ENCODE measurements around the gene ACTG2. TPM values are rescaled to one million over a fixed set of nuclear protein-coding genes. Genes with fewer than 3 reads are reported as not detected.
"Not testable (repeated sequence)": the region's sequence is repeated elsewhere in the genome, so short reads cannot be mapped to it uniquely, and the experiment has no call there.

ACTG2 gene
- total RNA-seq, 6 experiments from 2014 or later, result 0.17 to 2.3 (median 2.1) TPM

GRCh38 chr2:73935641-73936040 is 42.8 kb downstream of the ACTG2 start:
- no peaks in the 10 kb centered on the region for H3K9me3 Mint-ChIP-seq
- H3K4me3 Mint-ChIP-seq, result no peak overlapping the region
- no peak for TF ChIP-seq CTCF (IDR thresholded peaks at IDR 0.05)
- no peak overlapping the region for H3K27ac Mint-ChIP-seq
- H3K27me3 Mint-ChIP-seq (ENCODE audit: insufficient read depth), result no peaks in the 10 kb centered on the region
- H3K4me1 Mint-ChIP-seq (ENCODE audit: low read depth), result peaks cover 84% of the 10 kb centered on the region
- H3K36me3 Mint-ChIP-seq (ENCODE audit: low read depth), result peaks cover 32% of the 10 kb centered on the region
- DNase-seq, result no peak

GRCh38 chr2:73937103-73937885 is 44.5 kb downstream of the ACTG2 start:
- no peak overlapping the region for H3K27ac Mint-ChIP-seq
- H3K4me3 Mint-ChIP-seq, result no peak overlapping the region
- peaks cover 37% of the 10 kb centered on the region for H3K36me3 Mint-ChIP-seq (ENCODE audit: low read depth)
- H3K27me3 Mint-ChIP-seq (ENCODE audit: insufficient read depth), result no peaks in the 10 kb centered on the region
- TF ChIP-seq CTCF (IDR thresholded peaks at IDR 0.05), result no peak
- H3K9me3 Mint-ChIP-seq, result no peaks in the 10 kb centered on the region
- peaks cover 76% of the 10 kb centered on the region for H3K4me1 Mint-ChIP-seq (ENCODE audit: low read depth)
- DNase-seq, result no peak

- Mint-ChIP-seq H3K36me3 (ENCODE audit: low read depth) (peaks cover 36% of the 10 kb centered on the region), H3K4me3 (no peak overlapping the region), H3K27me3 (ENCODE audit: insufficient read depth) (no peaks in the 10 kb centered on the region), H3K9me3 (no peaks in the 10 kb centered on the region), H3K4me1 (ENCODE audit: low read depth) (peaks cover 70% of the 10 kb centered on the region), H3K27ac (no peak overlapping the region)
- no peak for DNase-seq
- TF ChIP-seq CTCF (IDR thresholded peaks at IDR 0.05), result no peak
Observed at GRCh38 chr2:73937899-73938298, 45.1 kb downstream of the ACTG2 start.

GRCh38 chr2:73938718-73939352 is 46.0 kb downstream of the ACTG2 start:
- Mint-ChIP-seq H3K27ac (peak overlapping the region; percentile 51), H3K36me3 (ENCODE audit: low read depth) (peaks cover 30% of the 10 kb centered on the region)
- TF ChIP-seq CTCF (IDR thresholded peaks at IDR 0.05), result no peak

GRCh38 chr2:73939419-73939818 is 46.6 kb downstream of the ACTG2 start:
- peak; percentile 49 for DNase-seq
- H3K4me3 Mint-ChIP-seq, result no peak overlapping the region
- H3K9me3 Mint-ChIP-seq, result no peaks in the 10 kb centered on the region
- TF ChIP-seq CTCF (IDR thresholded peaks at IDR 0.05), result peak; percentile 37
- peak overlapping the region; percentile 56 for H3K27ac Mint-ChIP-seq
- H3K4me1 Mint-ChIP-seq (ENCODE audit: low read depth), result peaks cover 63% of the 10 kb centered on the region
- H3K27me3 Mint-ChIP-seq (ENCODE audit: insufficient read depth), result no peaks in the 10 kb centered on the region
- peaks cover 31% of the 10 kb centered on the region for H3K36me3 Mint-ChIP-seq (ENCODE audit: low read depth)

More at GRCh38 chr2:73938718-73939352, 46.0 kb downstream of the ACTG2 start:
- Mint-ChIP-seq H3K27me3 (ENCODE audit: insufficient read depth) (no peaks in the 10 kb centered on the region), H3K4me1 (ENCODE audit: low read depth) (peaks cover 63% of the 10 kb centered on the region), H3K4me3 (no peak overlapping the region), H3K9me3 (no peaks in the 10 kb centered on the region)
- DNase-seq, result peak; percentile 73

GRCh38 chr2:73940066-73940465 is 47.3 kb downstream of the ACTG2 start:
- H3K27me3 Mint-ChIP-seq (ENCODE audit: insufficient read depth); H3K4me3 Mint-ChIP-seq; H3K9me3 Mint-ChIP-seq; DNase-seq; H3K27ac Mint-ChIP-seq: not testable (repeated sequence)
- Mint-ChIP-seq H3K4me1 (ENCODE audit: low read depth) (peaks cover 61% of the 10 kb centered on the region), H3K36me3 (ENCODE audit: low read depth) (peaks cover 38% of the 10 kb centered on the region)

Data from HFFc6 (cell line).